ENCODE data around the gene ZDHHC18. TPM values are rescaled to one million over a fixed set of nuclear protein-coding genes. Genes with fewer than 3 reads are reported as not detected.

ZDHHC18 gene
- total and polyA plus RNA-seq, 2 of the 8 experiments (the other 6 are each of a cell fraction or from before 2014, with no cell fraction given): 29.7 to 49.8 TPM

DNA sequence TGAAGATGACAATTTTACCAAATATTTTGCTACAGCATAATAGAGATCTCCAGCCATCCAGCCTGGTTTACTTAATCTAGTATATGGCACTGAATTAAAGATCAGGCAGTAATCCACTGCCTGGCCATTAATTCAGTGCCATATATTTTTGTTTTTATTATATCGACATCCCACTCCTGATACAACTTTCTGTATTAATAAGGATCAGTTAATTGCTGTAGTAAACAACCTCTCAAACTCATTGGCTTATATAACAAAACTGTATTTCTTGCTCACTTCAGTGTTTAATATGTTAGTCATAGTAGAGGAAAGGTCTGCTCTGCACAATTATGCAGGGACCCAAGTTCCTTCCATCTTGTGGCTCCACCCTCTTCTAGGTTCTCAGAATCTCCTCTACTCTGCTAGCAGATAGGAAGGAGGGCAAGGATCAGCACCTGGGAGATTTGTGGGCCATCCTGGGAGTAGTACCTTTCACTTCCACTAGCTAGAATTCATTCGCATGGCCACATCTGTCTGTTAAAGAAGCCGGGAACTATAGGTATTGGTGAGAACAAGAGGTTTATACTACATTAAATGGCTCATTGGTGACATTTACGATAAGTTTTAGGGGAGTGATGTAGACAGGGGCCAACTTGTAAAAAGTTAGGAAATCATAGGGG lies 3.6 kb upstream of the ZDHHC18 start (continued):
- TF ChIP-seq KDM4A (IDR thresholded peaks at IDR 0.05; ENCODE audit: low read depth, low read length, severe bottlenecking) (no peak), SP2 (IDR thresholded peaks at IDR 0.05; ENCODE audit: low read length) (no peak), EZH2 (IDR thresholded peaks at IDR 0.05; ENCODE audit: low read depth, low read length, severe bottlenecking) (no peak), SAP30 (IDR thresholded peaks at IDR 0.05; ENCODE audit: insufficient read depth, insufficient replicate concordance, low read length) (no peak), BRCA1 (IDR thresholded peaks at IDR 0.05; ENCODE audit: low read depth, low read length) (no peak)
- TF ChIP-seq, protein P1, sequence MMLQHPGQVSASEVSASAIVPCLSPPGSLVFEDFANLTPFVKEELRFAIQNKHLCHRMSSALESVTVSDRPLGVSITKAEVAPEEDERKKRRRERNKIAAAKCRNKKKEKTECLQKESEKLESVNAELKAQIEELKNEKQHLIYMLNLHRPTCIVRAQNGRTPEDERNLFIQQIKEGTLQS (IDR thresholded peaks at IDR 0.05; ENCODE audit: insufficient read depth, low read depth, low read length): no peak

Measured in H1 (cell line).